Upper lobe of left lung (tissue), 4 donors: ENCODE results near the gene IL16.

Source experiments
- POLR2A ChIP-seq, 4 donors: fragments of 450-650 bp; IDR thresholded peaks; one replicate each; pipeline ENCODE4 v1.5.1; 2016 to 2017; ENCODE audit warnings: antibody characterized with exemption in 4 of 4, mild to moderate bottlenecking in 2 of 4
- POLR2AphosphoS5 ChIP-seq, 2 donors: sonication (generic); formaldehyde crosslinking; IDR thresholded peaks; one replicate each; pipeline ENCODE4 v1.5.1; 2017; ENCODE audit warnings: antibody characterized with exemption in 2 of 2
- TF ChIP-seq, protein P1 (sequence below), 6 experiments: fragments of 450-650 bp in 4 of 6; fragments of 200-600 bp in 2 of 6; sonication (generic) in 2 of 6; IDR thresholded peaks; one replicate each; pipeline ENCODE4 v1.5.1; 2016 to 2019; ENCODE audit warnings: antibody characterized with exemption in 6 of 6

GRCh38 chr15:81297147-81297572 is 100.5 kb downstream of the IL16 start:
- TF ChIP-seq, protein P1, sequence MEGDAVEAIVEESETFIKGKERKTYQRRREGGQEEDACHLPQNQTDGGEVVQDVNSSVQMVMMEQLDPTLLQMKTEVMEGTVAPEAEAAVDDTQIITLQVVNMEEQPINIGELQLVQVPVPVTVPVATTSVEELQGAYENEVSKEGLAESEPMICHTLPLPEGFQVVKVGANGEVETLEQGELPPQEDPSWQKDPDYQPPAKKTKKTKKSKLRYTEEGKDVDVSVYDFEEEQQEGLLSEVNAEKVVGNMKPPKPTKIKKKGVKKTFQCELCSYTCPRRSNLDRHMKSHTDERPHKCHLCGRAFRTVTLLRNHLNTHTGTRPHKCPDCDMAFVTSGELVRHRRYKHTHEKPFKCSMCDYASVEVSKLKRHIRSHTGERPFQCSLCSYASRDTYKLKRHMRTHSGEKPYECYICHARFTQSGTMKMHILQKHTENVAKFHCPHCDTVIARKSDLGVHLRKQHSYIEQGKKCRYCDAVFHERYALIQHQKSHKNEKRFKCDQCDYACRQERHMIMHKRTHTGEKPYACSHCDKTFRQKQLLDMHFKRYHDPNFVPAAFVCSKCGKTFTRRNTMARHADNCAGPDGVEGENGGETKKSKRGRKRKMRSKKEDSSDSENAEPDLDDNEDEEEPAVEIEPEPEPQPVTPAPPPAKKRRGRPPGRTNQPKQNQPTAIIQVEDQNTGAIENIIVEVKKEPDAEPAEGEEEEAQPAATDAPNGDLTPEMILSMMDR (IDR thresholded peaks at IDR 0.05): no peak
- TF ChIP-seq POLR2AphosphoS5 (IDR thresholded peaks at IDR 0.05) (no peak), POLR2A (IDR thresholded peaks at IDR 0.05) (no peak)
